ENCODE measurements around the gene AP5B1. TPM values are rescaled to one million over a fixed set of nuclear protein-coding genes. Genes with fewer than 3 reads are reported as not detected.

Gene AP5B1
- total and polyA plus RNA-seq, 9 of the 15 experiments (the other 6 are each of a cell fraction or from before 2014, with no cell fraction given) = 0.51 to 24.2 (median 5.1) TPM

- TF ChIP-seq BCLAF1 (IDR thresholded peaks at IDR 0.05; ENCODE audit: borderline replicate concordance in 1 of 2, control insufficient read depth in 1 of 2, low read depth in 2 of 2, low read length in 1 of 2) (no peak), SMAD1 (IDR thresholded peaks at IDR 0.05; ENCODE audit: low read depth, low read length, partially characterized antibody) (no peak), SMARCE1 (IDR thresholded peaks at IDR 0.05) (no peak), PYGO2 (tag; IDR thresholded peaks at IDR 0.05) (no peak), TFAM (CRISPR knock-in tag; conservative IDR thresholded peaks at IDR 0.05) (no peak), GABPB2 (CRISPR knock-in tag; conservative IDR thresholded peaks at IDR 0.05) (no peak), HNRNPUL1 (IDR thresholded peaks at IDR 0.05; ENCODE audit: low read length) (no peak), KDM2B (CRISPR knock-in tag; IDR thresholded peaks at IDR 0.05) (no peak), SIN3B (IDR thresholded peaks at IDR 0.05; ENCODE audit: low read depth) (peak; percentile 41; the same call in 1 of the 2 replicates), ATF4 (CRISPR knock-in tag; IDR thresholded peaks at IDR 0.05) (no peak), HMG20B (CRISPR knock-in tag; IDR thresholded peaks at IDR 0.05) (no peak), HSF4 (CRISPR knock-in tag; IDR thresholded peaks at IDR 0.05; ENCODE audit: borderline replicate concordance) (no peak), ZNF143 (CRISPR knock-in tag; IDR thresholded peaks at IDR 0.05) (no peak), RUNX1 (IDR thresholded peaks at IDR 0.05; ENCODE audit: low read depth) (no peak), ZFX (CRISPR knock-in tag; IDR thresholded peaks at IDR 0.05) (peak; percentile 36), YBX1 (IDR thresholded peaks at IDR 0.05) (no peak), RFX1 (IDR thresholded peaks at IDR 0.05) (no peak), CTBP1 (IDR thresholded peaks at IDR 0.05; ENCODE audit: borderline replicate concordance) (peak; percentile 79; the same call in 1 of the 2 replicates), SAFB2 (IDR thresholded peaks at IDR 0.05; ENCODE audit: borderline replicate concordance, low read depth, low read length, severe bottlenecking) (no peak), ADNP (tag; IDR thresholded peaks at IDR 0.05) (peak; percentile 92)
- TF ChIP-seq, protein P1, sequence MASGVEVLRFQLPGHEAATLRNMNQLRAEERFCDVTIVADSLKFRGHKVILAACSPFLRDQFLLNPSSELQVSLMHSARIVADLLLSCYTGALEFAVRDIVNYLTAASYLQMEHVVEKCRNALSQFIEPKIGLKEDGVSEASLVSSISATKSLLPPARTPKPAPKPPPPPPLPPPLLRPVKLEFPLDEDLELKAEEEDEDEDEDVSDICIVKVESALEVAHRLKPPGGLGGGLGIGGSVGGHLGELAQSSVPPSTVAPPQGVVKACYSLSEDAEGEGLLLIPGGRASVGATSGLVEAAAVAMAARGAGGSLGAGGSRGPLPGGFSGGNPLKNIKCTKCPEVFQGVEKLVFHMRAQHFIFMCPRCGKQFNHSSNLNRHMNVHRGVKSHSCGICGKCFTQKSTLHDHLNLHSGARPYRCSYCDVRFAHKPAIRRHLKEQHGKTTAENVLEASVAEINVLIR (CRISPR knock-in tag; IDR thresholded peaks at IDR 0.05) = no peak
- TF ChIP-seq, protein P2, sequence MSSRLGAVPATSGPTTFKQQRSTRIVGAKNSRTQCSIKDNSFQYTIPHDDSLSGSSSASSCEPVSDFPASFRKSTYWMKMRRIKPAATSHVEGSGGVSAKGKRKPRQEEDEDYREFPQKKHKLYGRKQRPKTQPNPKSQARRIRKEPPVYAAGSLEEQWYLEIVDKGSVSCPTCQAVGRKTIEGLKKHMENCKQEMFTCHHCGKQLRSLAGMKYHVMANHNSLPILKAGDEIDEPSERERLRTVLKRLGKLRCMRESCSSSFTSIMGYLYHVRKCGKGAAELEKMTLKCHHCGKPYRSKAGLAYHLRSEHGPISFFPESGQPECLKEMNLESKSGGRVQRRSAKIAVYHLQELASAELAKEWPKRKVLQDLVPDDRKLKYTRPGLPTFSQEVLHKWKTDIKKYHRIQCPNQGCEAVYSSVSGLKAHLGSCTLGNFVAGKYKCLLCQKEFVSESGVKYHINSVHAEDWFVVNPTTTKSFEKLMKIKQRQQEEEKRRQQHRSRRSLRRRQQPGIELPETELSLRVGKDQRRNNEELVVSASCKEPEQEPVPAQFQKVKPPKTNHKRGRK (tag; IDR thresholded peaks at IDR 0.05) = no peak
Measured at GRCh38 chr11:65817835-65818680, 37.3 kb upstream of the AP5B1 start (continued).
